ENCODE data around the gene AKAP13. TPM values are rescaled to one million over a fixed set of nuclear protein-coding genes. Genes with fewer than 3 reads are reported as not detected.

Gene AKAP13
- total and polyA plus RNA-seq, 2 of the 8 experiments (the other 6 are each of a cell fraction or from before 2014, with no cell fraction given) = 14.0 to 46.2 TPM

DNA sequence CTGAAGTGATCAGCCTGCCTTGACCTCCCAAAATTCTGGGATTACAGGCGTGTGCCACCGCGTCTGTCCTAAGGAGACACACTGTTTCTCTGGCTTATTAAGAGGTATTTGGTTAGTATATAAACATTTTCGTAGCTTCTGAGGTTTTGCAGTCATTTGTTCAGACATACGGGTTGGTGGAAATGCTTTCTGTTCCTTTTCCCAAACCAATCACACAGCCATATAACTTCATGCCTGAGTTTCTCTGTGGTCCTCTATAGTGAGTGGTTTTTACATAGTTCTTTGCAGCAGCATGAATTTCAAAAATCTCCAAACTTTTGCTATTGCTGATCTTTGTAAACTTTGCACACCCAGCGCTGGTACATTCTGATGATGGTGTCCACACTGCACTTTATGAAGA, 100.5 kb downstream of the AKAP13 start:
- no peaks in the 10 kb centered on the region for H3K27me3 ChIP-seq (replicated peaks in 1 of 4; ENCODE audit: control insufficient read depth in 3 of 4, extremely low read depth in 1 of 4, insufficient read depth in 3 of 4, low read length in 3 of 4)
- no peak overlapping the region for H3K23ac ChIP-seq (ENCODE audit: insufficient read length)
- H2AK5ac ChIP-seq (ENCODE audit: low read depth, low read length) = no peak overlapping the region
- no peak overlapping the region for H3K4ac ChIP-seq (replicated peaks; ENCODE audit: insufficient read length, low read depth, low read length)
- H3K18ac ChIP-seq (ENCODE audit: extremely low read depth, low read length) = no peak overlapping the region
- no peaks in the 10 kb centered on the region for H3K9me3 ChIP-seq (ENCODE audit: insufficient read depth in 2 of 2, low read depth in 1 of 2, low read length in 1 of 2)
- H4K91ac ChIP-seq (replicated peaks; ENCODE audit: insufficient read length, low read length) = no peak overlapping the region
- FAIRE-seq (no peak), DNase-seq (ENCODE audit: low read depth in 1 of 2, low spot score in 2 of 2) (no peak)
- no peak overlapping the region for H3K27ac ChIP-seq (ENCODE audit: low read depth, low read length)
- H3K56ac ChIP-seq (replicated peaks; ENCODE audit: insufficient read length, low read depth, low read length) = no peak overlapping the region
- H3K79me1 ChIP-seq (ENCODE audit: low read depth, low read length) = peaks cover 10% of the 10 kb centered on the region
- no peak overlapping the region for H3K4me3 ChIP-seq (ENCODE audit: extremely low read depth in 1 of 4, insufficient read depth in 2 of 4, low read depth in 3 of 4, low read length in 4 of 4)
- H2BK15ac ChIP-seq (ENCODE audit: low read length) = no peak overlapping the region
- no peak overlapping the region for H2BK20ac ChIP-seq (ENCODE audit: low read length)
- 83% methylated on average over 6 of the region's 6 CpGs; no CpG with 5 or more reads in 1 of the 2 experiments for WGBS, 2 experiments (ENCODE audit: extremely low coverage in 1 of 2, insufficient coverage in 1 of 2, insufficient read length in 1 of 2, insufficient replicate concordance in 2 of 2, low coverage in 1 of 2, low lambda C conversion rate in 2 of 2, missing lambda C conversion rate in 1 of 2)
- no peaks in the 10 kb centered on the region for H3K23me2 ChIP-seq (ENCODE audit: low read depth, low read length)
- no peak overlapping the region for H2AFZ ChIP-seq (ENCODE audit: low read length)
- no peak overlapping the region for H4K8ac ChIP-seq (ENCODE audit: extremely low read depth, insufficient read depth, low read length)
- H2BK12ac ChIP-seq (ENCODE audit: low read depth, low read length) = no peak overlapping the region
- H3K79me2 ChIP-seq (ENCODE audit: control insufficient read depth in 1 of 2, insufficient read depth in 2 of 2, low read length in 2 of 2) = peaks cover 0 to 67% of the 10 kb centered on the region in 2 experiments; a peak in 3 of 4 replicates
- TF ChIP-seq POU5F1 (IDR thresholded peaks at IDR 0.05; ENCODE audit: low read depth, low read length) = no peak
- TF ChIP-seq, protein P1, sequence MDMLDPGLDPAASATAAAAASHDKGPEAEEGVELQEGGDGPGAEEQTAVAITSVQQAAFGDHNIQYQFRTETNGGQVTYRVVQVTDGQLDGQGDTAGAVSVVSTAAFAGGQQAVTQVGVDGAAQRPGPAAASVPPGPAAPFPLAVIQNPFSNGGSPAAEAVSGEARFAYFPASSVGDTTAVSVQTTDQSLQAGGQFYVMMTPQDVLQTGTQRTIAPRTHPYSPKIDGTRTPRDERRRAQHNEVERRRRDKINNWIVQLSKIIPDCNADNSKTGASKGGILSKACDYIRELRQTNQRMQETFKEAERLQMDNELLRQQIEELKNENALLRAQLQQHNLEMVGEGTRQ (IDR thresholded peaks at IDR 0.05; ENCODE audit: low read length) = no peak
- H3K4me1 ChIP-seq (replicated peaks in 1 of 4; ENCODE audit: control insufficient read depth in 3 of 4, insufficient read depth in 4 of 4, low read length in 3 of 4) = peaks cover 0 to 11% (median 6%) of the 10 kb centered on the region in 4 experiments; a peak in 5 of 7 replicates
- no peak overlapping the region for H3K4me2 ChIP-seq (ENCODE audit: insufficient read depth in 1 of 2, low read depth in 2 of 2, low read length in 2 of 2)
- H2BK5ac ChIP-seq (ENCODE audit: low read depth, low read length) = no peak overlapping the region
- CTCF ChIA-PET (ENCODE audit: partially characterized antibody) = no interaction called here
- POLR2A ChIA-PET (ENCODE audit: partially characterized antibody) = no interaction called here
- H3K36me3 ChIP-seq (ENCODE audit: control insufficient read depth in 2 of 4, insufficient read depth in 4 of 4, low read length in 3 of 4) = no peaks in the 10 kb centered on the region
- H3K9ac ChIP-seq (replicated peaks in 1 of 4; ENCODE audit: extremely low read depth in 1 of 4, low read depth in 3 of 4, low read length in 3 of 4) = no peak overlapping the region
- H4K5ac ChIP-seq (ENCODE audit: insufficient read length, low read depth, low read length) = no peak overlapping the region
- H3K14ac ChIP-seq (ENCODE audit: insufficient read length) = no peak overlapping the region
- no peak overlapping the region for H2BK120ac ChIP-seq (replicated peaks; ENCODE audit: low read depth, low read length)
- H4K20me1 ChIP-seq (replicated peaks in 1 of 2; ENCODE audit: control insufficient read depth in 1 of 2, insufficient read depth in 2 of 2, low read length in 2 of 2) = peaks cover 5 to 11% of the 10 kb centered on the region in 2 experiments

All from H1 (cell line).